A549 treated with Mapracorat at 1 μM for 4 hours (cell line): Measurements from ENCODE around the gene OR1Q1. TPM values are rescaled to one million over a fixed set of nuclear protein-coding genes. Genes with fewer than 3 reads are reported as not detected.

Source experiments
- total RNA-seq: library from RNA; stranded (reverse); fragments of 200-300 nt; extraction: Qiagen RNA extraction; gene quantifications from 5 replicates; pipeline ENCODE4 v1.2.3, GENCODE V29; 2022

Gene OR1Q1, protein sequence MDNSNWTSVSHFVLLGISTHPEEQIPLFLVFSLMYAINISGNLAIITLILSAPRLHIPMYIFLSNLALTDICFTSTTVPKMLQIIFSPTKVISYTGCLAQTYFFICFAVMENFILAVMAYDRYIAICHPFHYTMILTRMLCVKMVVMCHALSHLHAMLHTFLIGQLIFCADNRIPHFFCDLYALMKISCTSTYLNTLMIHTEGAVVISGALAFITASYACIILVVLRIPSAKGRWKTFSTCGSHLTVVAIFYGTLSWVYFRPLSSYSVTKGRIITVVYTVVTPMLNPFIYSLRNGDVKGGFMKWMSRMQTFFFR
- total RNA-seq, result not detected in 5 replicates

DNA sequence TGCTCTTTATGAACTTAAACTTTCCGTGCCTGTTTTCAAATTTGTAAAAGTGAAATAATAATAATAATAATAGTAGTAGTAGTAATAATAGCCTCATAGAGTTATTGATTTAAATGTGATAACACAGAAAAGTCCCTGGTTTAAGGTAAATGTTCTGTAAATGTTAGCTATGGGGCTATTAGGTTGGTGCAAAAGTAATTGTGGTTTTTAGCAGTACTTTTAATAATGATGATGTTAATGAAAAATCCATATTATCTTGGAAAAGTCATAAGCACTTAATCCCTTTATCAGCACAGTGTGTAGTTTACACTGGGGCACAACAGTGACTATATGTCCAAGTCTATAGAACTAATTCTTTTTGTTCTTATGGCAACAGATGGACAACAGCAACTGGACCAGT is at the start of gene OR1Q1:
OR1Q1 (plus strand) TSS at position 377 of the 400 bp plus-strand sequence; CDS start at position 377, 0 bp downstream.

DNA sequence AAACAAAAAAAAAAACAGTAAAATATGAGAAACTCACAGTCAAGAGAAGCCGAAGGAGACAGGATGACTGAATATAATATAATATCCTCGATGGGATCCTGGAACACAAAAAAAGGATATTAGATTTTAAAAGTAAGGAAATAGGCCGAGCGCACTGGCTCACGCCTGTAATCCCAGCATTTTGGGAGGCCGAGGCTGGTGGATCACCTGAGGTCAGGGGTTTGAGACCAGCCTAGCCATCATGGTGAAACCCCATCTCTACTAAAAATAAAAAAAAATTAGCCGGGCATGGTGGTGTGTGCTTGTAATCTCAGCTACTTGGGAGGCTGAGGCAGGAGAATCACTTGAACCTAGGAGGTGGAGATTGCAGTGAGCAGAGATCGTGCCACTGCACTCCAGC is 31.3 kb upstream of the OR1Q1 start, which contains the start of gene OR1L8:
OR1L8 (minus strand) TSS at position 101 of the 400 bp plus-strand sequence. CDS start 14,907 bp downstream, outside the sequence.

DNA sequence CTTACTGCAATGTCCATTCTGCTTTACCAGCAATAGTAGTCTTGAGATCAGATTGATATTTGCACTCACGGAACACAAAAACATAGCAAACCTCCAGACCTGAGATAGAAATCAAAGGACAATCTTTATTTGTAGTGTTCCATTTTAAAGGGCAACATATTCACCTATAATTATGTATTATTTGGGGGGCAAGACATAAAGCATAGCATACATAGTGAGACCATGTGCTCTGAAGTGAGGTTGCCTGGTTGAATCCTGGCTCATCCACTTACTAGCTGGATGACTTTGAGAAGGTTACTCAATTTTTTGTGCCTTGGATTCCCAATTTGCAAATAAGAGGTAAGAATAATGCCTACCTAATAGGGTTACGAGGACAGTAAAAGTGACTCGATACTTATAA is 43.0 kb downstream of the OR1Q1 start, which contains the start of gene OR1B1:
OR1B1 (minus strand) TSS at position 101 of the 400 bp plus-strand sequence.

DNA sequence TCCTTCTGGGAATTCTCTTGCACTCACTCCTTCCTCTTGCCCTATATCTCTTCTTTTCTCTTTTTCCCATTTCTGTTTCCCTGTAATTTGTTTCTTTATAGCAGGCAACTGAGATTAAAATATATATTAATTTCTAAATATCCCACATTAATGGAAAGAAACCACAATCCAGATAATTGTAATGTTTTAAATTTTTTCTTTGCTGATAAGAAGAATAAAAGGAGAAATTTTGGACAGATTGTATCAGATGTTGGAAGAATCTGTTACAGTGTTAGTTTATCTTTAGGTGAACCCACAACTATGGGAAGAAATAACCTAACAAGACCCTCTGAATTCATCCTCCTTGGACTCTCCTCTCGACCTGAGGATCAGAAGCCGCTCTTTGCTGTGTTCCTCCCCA is 46.9 kb downstream of the OR1Q1 start, which contains the start of gene OR1L1:
OR1L1 (plus strand) TSS at position 301 of the 400 bp plus-strand sequence; CDS start at position 301, 0 bp downstream.

Other genes with a start within 250 kb of the OR1Q1 start
- 1.5 to 2.1 TPM (median 1.7 TPM) in 5 replicates for gene PTGS1, start 243.7 kb upstream of the OR1Q1 start, total RNA-seq
- not detected in 5 replicates for gene OR1J1, start 136.8 kb upstream of the OR1Q1 start, total RNA-seq
- gene OR1J2, start 103.9 kb upstream of the OR1Q1 start, total RNA-seq, result not detected in 5 replicates
- not detected in 5 replicates for gene OR1J4, start 95.6 kb upstream of the OR1Q1 start, total RNA-seq
- not detected in 5 replicates for gene OR1N1, start 87.4 kb upstream of the OR1Q1 start, total RNA-seq
- gene OR1N2, start 61.6 kb upstream of the OR1Q1 start, total RNA-seq, result not detected in 5 replicates
- gene OR1L8, start 31.4 kb upstream of the OR1Q1 start, total RNA-seq, result not detected in 5 replicates
- gene OR1B1, start 42.9 kb downstream of the OR1Q1 start, total RNA-seq, result not detected in 5 replicates
- not detected in 5 replicates for gene OR1L1, start 47.0 kb downstream of the OR1Q1 start, total RNA-seq
- not detected in 5 replicates for gene OR1L3, start 60.4 kb downstream of the OR1Q1 start, total RNA-seq
- gene OR1L4, start 109.3 kb downstream of the OR1Q1 start, total RNA-seq, result not detected in 5 replicates
- gene OR1L6, start 127.6 kb downstream of the OR1Q1 start, total RNA-seq, result not detected in 5 replicates
- not detected in 5 replicates for gene OR5C1, start 174.2 kb downstream of the OR1Q1 start, total RNA-seq
- not detected in 5 replicates for gene OR1K1, start 185.4 kb downstream of the OR1Q1 start, total RNA-seq
- gene PDCL, start 213.8 kb downstream of the OR1Q1 start, total RNA-seq, result 13.9 to 19.4 TPM (median 15.3 TPM) in 5 replicates